Trophoblast cell (in vitro differentiated cells and primary cell): Measurements from ENCODE around the gene EGLN3.

ENCODE experiments used
- DNase-seq, 2 donors: peaks; one replicate each; pipeline ENCODE4 v3.0.0-alpha.2; 2016
- H2AFZ ChIP-seq: 2 replicates; pipeline ENCODE4 v1.6.1; 2013; ENCODE audit warnings: low read length, moderate library complexity, mild to moderate bottlenecking; ENCODE audit not compliant: insufficient read depth, poor library complexity
- H2AK5ac ChIP-seq: 2 replicates; pipeline ENCODE4 v1.6.1; 2013; ENCODE audit warnings: mild to moderate bottlenecking, low read length
- H2BK120ac ChIP-seq: 2 replicates; pipeline ENCODE4 v1.6.1; 2013; ENCODE audit warnings: low read length, mild to moderate bottlenecking, moderate library complexity; ENCODE audit not compliant: insufficient read depth, poor library complexity
- H2BK12ac ChIP-seq: 2 replicates; pipeline ENCODE4 v1.6.1; 2013; ENCODE audit warnings: mild to moderate bottlenecking, low read length, moderate library complexity
- H2BK5ac ChIP-seq: 2 replicates; pipeline ENCODE4 v1.6.1; 2013; ENCODE audit warnings: low read length, low read depth, moderate library complexity, mild to moderate bottlenecking; ENCODE audit not compliant: poor library complexity
- H3K14ac ChIP-seq: 2 replicates; pipeline ENCODE4 v1.6.1; 2013; ENCODE audit warnings: mild to moderate bottlenecking, low read length
- H3K18ac ChIP-seq: 2 replicates; pipeline ENCODE4 v1.6.1; 2013; ENCODE audit warnings: mild to moderate bottlenecking, low read length
- H3K23ac ChIP-seq: 2 replicates; pipeline ENCODE4 v1.6.1; 2013; ENCODE audit warnings: low read length
- H3K27ac ChIP-seq: 2 replicates; pipeline ENCODE4 v1.5.1; 2013; ENCODE audit warnings: low read depth, mild to moderate bottlenecking, inconsistent platforms, low read length, moderate library complexity
- H3K27me3 ChIP-seq: 2 replicates; pipeline ENCODE4 v1.6.1; 2013; ENCODE audit warnings: inconsistent platforms, mild to moderate bottlenecking, low read length, moderate library complexity; ENCODE audit not compliant: insufficient read depth
- H3K36me3 ChIP-seq, 2 experiments: 1 replicate in 1 of 2; 2 replicates in 1 of 2; pipeline ENCODE4 v1.6.1; 2013; ENCODE audit warnings: low read length in 2 of 2, mild to moderate bottlenecking in 2 of 2, moderate library complexity in 1 of 2; ENCODE audit not compliant: insufficient read depth in 2 of 2, control insufficient read depth in 1 of 2
- H3K4ac ChIP-seq: 2 replicates; pipeline ENCODE4 v1.6.1; 2013; ENCODE audit warnings: low read depth, mild to moderate bottlenecking, low read length, moderate library complexity
- H3K4me1 ChIP-seq, 2 experiments: 1 replicate in 1 of 2; 2 replicates in 1 of 2; pipeline ENCODE4 v1.6.1; 2013; ENCODE audit warnings: low read length in 2 of 2, mild to moderate bottlenecking in 2 of 2, moderate library complexity in 1 of 2; ENCODE audit not compliant: insufficient read depth in 2 of 2, control insufficient read depth in 1 of 2
- H3K4me2 ChIP-seq: 2 replicates; pipeline ENCODE4 v1.6.1; 2013; ENCODE audit warnings: inconsistent platforms, mild to moderate bottlenecking, low read length, moderate library complexity
- H3K4me3 ChIP-seq: 2 replicates; pipeline ENCODE4 v1.5.1; 2013; ENCODE audit warnings: mild to moderate bottlenecking, low read depth, low read length, inconsistent platforms
- H3K79me1 ChIP-seq: one replicate; pipeline ENCODE4 v1.6.1; 2013; ENCODE audit warnings: low read length
- H3K79me2 ChIP-seq: 2 replicates; pipeline ENCODE4 v1.6.1; 2013; ENCODE audit warnings: low read length, mild to moderate bottlenecking; ENCODE audit not compliant: control insufficient read depth, insufficient read depth, poor library complexity
- H3K9ac ChIP-seq: 2 replicates; pipeline ENCODE4 v1.6.1; 2013; ENCODE audit warnings: mild to moderate bottlenecking, low read length
- H3K9me3 ChIP-seq: 2 replicates; pipeline ENCODE4 v1.6.1; 2013; ENCODE audit warnings: low read depth, mild to moderate bottlenecking, control low read depth, inconsistent platforms, low read length; ENCODE audit not compliant: insufficient read depth
- H4K12ac ChIP-seq: 2 replicates; pipeline ENCODE4 v1.6.1; 2013; ENCODE audit warnings: low read depth, mild to moderate bottlenecking, low read length, moderate library complexity
- H4K8ac ChIP-seq: 2 replicates; pipeline ENCODE4 v1.6.1; 2013; ENCODE audit warnings: low read depth, mild to moderate bottlenecking, low read length, moderate library complexity
- H4K91ac ChIP-seq: one replicate; pipeline ENCODE4 v1.6.1; 2013; ENCODE audit warnings: low read depth, mild to moderate bottlenecking, low read length, moderate library complexity
- WGBS: extraction: QIAGEN DNeasy Blood & Tissue Kit; methylation state at CpG from one replicate; pipeline ENCODE4 v1.1.7; 2013; ENCODE audit warnings: missing lambda C conversion rate; ENCODE audit not compliant: insufficient read length, insufficient coverage; ENCODE audit errors: extremely low coverage; 5-methylcytosine and 5-hydroxymethylcytosine counted together

The EGLN3 gene

DNA sequence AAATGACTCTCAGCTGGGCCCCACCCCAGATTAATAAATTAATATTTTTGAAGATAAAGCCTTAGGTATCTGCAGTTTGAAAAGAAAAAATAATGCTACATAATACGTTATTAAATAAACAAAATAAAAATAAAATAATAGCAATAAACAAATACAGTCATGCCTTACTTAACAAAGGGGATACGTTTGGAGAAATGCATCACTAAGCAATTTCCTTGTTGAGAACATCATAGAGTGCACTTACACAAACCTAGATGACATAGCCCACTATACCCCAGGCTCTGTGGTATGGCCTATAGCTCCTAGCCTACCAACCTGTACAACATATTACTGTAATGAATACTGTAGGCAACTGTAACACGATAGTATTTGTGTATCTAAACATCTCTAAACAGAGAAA lies 7.1 kb upstream of the EGLN3 start:
- Histone ChIP-seq H4K8ac (no peak overlapping the region), H3K4me1 (no peaks in the 10 kb centered on the region), H3K27ac (no peak overlapping the region), H3K9ac (no peak overlapping the region), H3K4me2 (no peak overlapping the region), H3K18ac (no peak overlapping the region), H3K9me3 (peaks cover 2% of the 10 kb centered on the region), H2BK12ac (no peak overlapping the region), H3K23ac (no peak overlapping the region), H3K79me2 (no peaks in the 10 kb centered on the region), H3K36me3 (no peaks in the 10 kb centered on the region), H4K12ac (no peak overlapping the region), H3K79me1 (no peaks in the 10 kb centered on the region), H3K14ac (no peak overlapping the region), H2BK120ac (no peak overlapping the region), H3K27me3 (no peaks in the 10 kb centered on the region), H4K91ac (no peak overlapping the region), H3K4ac (no peak overlapping the region), H2AFZ (no peak overlapping the region), H2BK5ac (no peak overlapping the region), H2AK5ac (no peak overlapping the region), H3K4me3 (no peak overlapping the region)
- no CpG with 5 or more reads among the region's 3 CpGs for WGBS
- no peak for DNase-seq

DNA sequence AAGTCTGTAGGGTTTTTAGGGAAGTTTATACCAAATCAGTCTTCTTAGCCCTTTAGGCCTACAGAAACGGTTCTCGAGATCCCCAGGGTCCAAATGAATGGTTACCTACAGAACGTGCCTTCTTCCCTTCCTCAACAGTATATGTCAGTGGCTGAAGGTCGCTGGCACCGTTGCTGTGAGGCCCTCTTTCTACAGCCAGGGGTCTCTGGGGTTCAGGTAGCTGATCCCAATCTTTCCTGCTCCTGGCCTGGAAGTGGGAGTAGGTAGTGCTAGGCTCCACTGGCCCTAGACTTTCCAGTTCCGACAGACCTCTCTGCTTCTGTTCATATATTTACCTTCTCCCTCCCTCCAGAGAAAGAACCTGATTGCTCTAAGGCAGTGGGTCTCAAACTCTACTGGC lies 6.4 kb upstream of the EGLN3 start:
- no peak overlapping the region for H3K18ac ChIP-seq
- no peak overlapping the region for H4K12ac ChIP-seq
- no peak overlapping the region for H2AK5ac ChIP-seq
- no peak overlapping the region for H2AFZ ChIP-seq
- H3K9me3 ChIP-seq = peaks cover 2% of the 10 kb centered on the region
- H3K4me3 ChIP-seq = no peak overlapping the region
- no peaks in the 10 kb centered on the region for H3K36me3 ChIP-seq
- no peak overlapping the region for H3K9ac ChIP-seq
- DNase-seq = no peak
- no peaks in the 10 kb centered on the region for H3K79me1 ChIP-seq
- H3K4me2 ChIP-seq = no peak overlapping the region
- no peak overlapping the region for H4K8ac ChIP-seq
- no peaks in the 10 kb centered on the region for H3K79me2 ChIP-seq
- H2BK120ac ChIP-seq = no peak overlapping the region
- H3K23ac ChIP-seq = no peak overlapping the region
- WGBS = no CpG with 5 or more reads among the region's 6 CpGs
- H4K91ac ChIP-seq = no peak overlapping the region
- H3K27ac ChIP-seq = no peak overlapping the region
- no peak overlapping the region for H2BK12ac ChIP-seq
- no peaks in the 10 kb centered on the region for H3K4me1 ChIP-seq
- no peaks in the 10 kb centered on the region for H3K27me3 ChIP-seq
- H3K14ac ChIP-seq = no peak overlapping the region
- H2BK5ac ChIP-seq = no peak overlapping the region
- H3K4ac ChIP-seq = no peak overlapping the region

DNA sequence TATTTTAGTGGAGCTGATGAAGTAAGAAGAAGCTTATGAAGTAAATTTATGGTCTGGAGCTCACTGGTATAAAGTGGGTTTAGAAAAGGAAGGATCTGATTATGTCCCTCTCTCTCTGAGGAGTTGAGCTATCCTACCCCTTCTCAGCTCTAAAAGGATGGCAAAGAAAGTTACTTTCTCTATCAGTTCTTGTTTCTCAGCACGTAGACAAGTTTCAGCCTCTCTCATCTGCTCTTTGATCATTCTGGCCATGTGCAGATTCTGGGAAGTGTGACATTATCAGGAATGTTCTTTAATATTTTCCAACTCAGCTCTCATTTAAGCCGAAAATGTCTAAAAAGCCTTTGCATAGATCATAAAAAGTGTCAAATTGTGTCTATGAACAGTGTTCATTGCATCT lies 5.8 kb upstream of the EGLN3 start:
- H3K27ac ChIP-seq = no peak overlapping the region
- no peak overlapping the region for H3K23ac ChIP-seq
- H3K4me1 ChIP-seq = no peaks in the 10 kb centered on the region
- H3K18ac ChIP-seq = no peak overlapping the region
- no CpG with 5 or more reads among the region's 2 CpGs for WGBS
- H3K9ac ChIP-seq = no peak overlapping the region
- no peak overlapping the region for H3K4me2 ChIP-seq
- no peaks in the 10 kb centered on the region for H3K79me2 ChIP-seq
- no peak overlapping the region for H2BK120ac ChIP-seq
- no peaks in the 10 kb centered on the region for H3K36me3 ChIP-seq
- H2AK5ac ChIP-seq = no peak overlapping the region
- H2AFZ ChIP-seq = no peak overlapping the region
- H2BK12ac ChIP-seq = no peak overlapping the region
- no peaks in the 10 kb centered on the region for H3K79me1 ChIP-seq
- DNase-seq = no peak
- H3K27me3 ChIP-seq = no peaks in the 10 kb centered on the region
- H4K12ac ChIP-seq = no peak overlapping the region
- no peak overlapping the region for H3K4me3 ChIP-seq
- H4K8ac ChIP-seq = no peak overlapping the region
- H2BK5ac ChIP-seq = no peak overlapping the region
- peaks cover 2% of the 10 kb centered on the region for H3K9me3 ChIP-seq
- no peak overlapping the region for H3K14ac ChIP-seq
- no peak overlapping the region for H3K4ac ChIP-seq
- no peak overlapping the region for H4K91ac ChIP-seq

DNA sequence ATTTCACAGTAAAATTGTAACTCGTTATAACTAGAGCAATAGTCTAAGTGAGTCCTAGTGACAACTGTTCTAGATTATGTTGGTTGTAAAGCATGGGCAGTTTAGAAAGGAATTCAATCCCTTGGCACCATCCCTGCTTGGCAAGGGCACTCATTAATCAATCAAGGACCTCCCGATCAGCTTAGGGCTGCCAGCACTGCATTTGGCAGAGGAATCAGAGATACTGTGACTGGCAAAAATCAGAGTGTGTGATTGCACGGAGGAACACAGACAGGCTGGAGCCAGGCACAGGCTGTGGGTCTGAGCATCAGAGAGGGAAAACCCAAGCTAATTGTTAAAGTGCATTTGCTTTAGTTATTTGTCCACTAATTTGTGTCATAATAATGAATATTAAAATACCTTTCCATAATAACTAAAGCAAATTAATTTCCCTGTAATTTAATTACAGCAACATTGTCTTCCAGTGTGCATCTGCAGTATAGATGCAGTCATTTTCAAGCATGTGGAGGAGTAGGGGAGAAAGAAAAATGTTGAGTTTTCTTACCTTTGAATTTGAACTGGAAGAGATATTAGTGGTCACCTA lies 3.2 kb upstream of the EGLN3 start:
- H4K91ac ChIP-seq = no peak overlapping the region
- H3K27me3 ChIP-seq = peaks cover 8% of the 10 kb centered on the region
- H3K79me2 ChIP-seq = peaks cover 2% of the 10 kb centered on the region
- H3K79me1 ChIP-seq = peaks cover 4% of the 10 kb centered on the region
- no peak overlapping the region for H2BK12ac ChIP-seq
- no peak overlapping the region for H3K23ac ChIP-seq
- H4K8ac ChIP-seq = no peak overlapping the region
- H2AFZ ChIP-seq = no peak overlapping the region
- H3K36me3 ChIP-seq = no peaks in the 10 kb centered on the region
- H3K4me2 ChIP-seq = no peak overlapping the region
- H3K9ac ChIP-seq = no peak overlapping the region
- DNase-seq = no peak
- H3K18ac ChIP-seq = no peak overlapping the region
- no CpG with 5 or more reads among the region's 3 CpGs for WGBS
- H3K14ac ChIP-seq = no peak overlapping the region
- no peak overlapping the region for H2BK5ac ChIP-seq
- peaks cover 2% of the 10 kb centered on the region for H3K9me3 ChIP-seq
- H2AK5ac ChIP-seq = no peak overlapping the region
- H3K27ac ChIP-seq = no peak overlapping the region
- no peak overlapping the region for H4K12ac ChIP-seq
- no peak overlapping the region for H3K4ac ChIP-seq
- no peak overlapping the region for H2BK120ac ChIP-seq
- H3K4me3 ChIP-seq = no peak overlapping the region
- H3K4me1 ChIP-seq = peaks cover 2 to 8% of the 10 kb centered on the region in 2 experiments
